Measurements from ENCODE around the gene TJP2.
A peak's percentile ranks its signal among the peaks of the same experiment; 100 is the strongest.
"Not testable (repeated sequence)": the region's sequence is repeated elsewhere in the genome, so short reads cannot be mapped to it uniquely, and the experiment has no call there.

The TJP2 gene

GRCh38 chr9:69297300-69297980 lies 123.4 kb downstream of the TJP2 start:
- DNase-seq, result no peak

- DNase-seq, result no peak
Measured at GRCh38 chr9:69299315-69299714, 125.2 kb downstream of the TJP2 start.

GRCh38 chr9:69299826-69300225 lies 125.7 kb downstream of the TJP2 start:
- DNase-seq, result no peak

GRCh38 chr9:69303331-69303730 lies 129.3 kb downstream of the TJP2 start:
- no peak for DNase-seq

- DNase-seq, result not testable (repeated sequence)
Measured at GRCh38 chr9:69306895-69307445, 132.9 kb downstream of the TJP2 start.

- DNase-seq, result peak; percentile 73
Measured at GRCh38 chr9:69307446-69308205, 133.5 kb downstream of the TJP2 start.

GRCh38 chr9:69308206-69308931 lies 134.3 kb downstream of the TJP2 start:
- no peak for DNase-seq

GRCh38 chr9:69313175-69313574 lies 139.1 kb downstream of the TJP2 start:
- DNase-seq, result no peak

GRCh38 chr9:69314547-69314946 lies 140.5 kb downstream of the TJP2 start:
- DNase-seq, result no peak

- peak; percentile 44 for DNase-seq
Measured at GRCh38 chr9:69317081-69317480, 143.0 kb downstream of the TJP2 start.

GRCh38 chr9:69317894-69318293 lies 143.8 kb downstream of the TJP2 start:
- DNase-seq, result no peak

- no peak for DNase-seq
Measured at GRCh38 chr9:69319324-69320025, 145.4 kb downstream of the TJP2 start.

- DNase-seq, result no peak
Measured at GRCh38 chr9:69322256-69322655, 148.2 kb downstream of the TJP2 start.

- DNase-seq, result no peak
Measured at GRCh38 chr9:69323861-69324260, 149.8 kb downstream of the TJP2 start.
